GM10248 (cell line): ENCODE data around the gene PCDH9.

Experiments used
- CTCF ChIA-PET: fragments of 300-600 bp; sonication (Branson Sonifier 250); formaldehyde crosslinking; extraction: SDS; loops from one replicate; lab custom pipeline; 2021; ENCODE audit warnings: antibody characterized with exemption; lab: Yijun Ruan, JAX
- POLR2A ChIA-PET: fragments of 350-650 bp; sonication (Branson Sonifier 250); formaldehyde crosslinking; extraction: SDS; loops from one replicate; lab custom pipeline; 2020; ENCODE audit warnings: antibody characterized with exemption; lab: Yijun Ruan, JAX
- DNase-seq: peaks from one replicate; pipeline ENCODE4 v3.0.0; 2012; ENCODE audit errors: extremely low spot score
- TF ChIP-seq, protein P1 (sequence below): IDR thresholded peaks from 2 replicates; pipeline ENCODE4 v1.5.1; 2012; ENCODE audit warnings: mild to moderate bottlenecking, low read depth; ENCODE audit errors: extremely low read depth, missing control alignments, control extremely low read depth

The PCDH9 gene

DNA sequence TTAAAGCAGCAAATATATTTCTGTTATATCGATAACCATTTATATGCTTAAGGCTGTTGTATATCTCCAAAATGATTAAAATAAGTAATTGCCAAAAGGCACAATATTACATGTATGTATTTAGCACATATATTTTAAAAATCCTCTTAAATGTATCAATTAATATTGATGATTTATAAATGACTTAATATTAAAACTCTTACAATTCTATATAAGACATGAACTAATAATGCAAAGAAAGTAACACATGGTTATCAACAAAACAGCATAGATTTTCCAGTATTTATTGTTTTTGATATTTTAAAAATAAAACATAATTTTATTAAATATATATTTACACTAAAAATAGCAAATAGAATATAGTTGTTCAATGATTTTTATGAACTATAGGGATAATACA, 32.4 kb downstream of the PCDH9 start:
- CTCF ChIA-PET = interaction anchor here (1.2 kb wide), 1 partner anchor 9 kb away, joined by 3 read pairs; no protein-coding TSS in a partner anchor
- POLR2A ChIA-PET = no interaction called here
- TF ChIP-seq, protein P1, sequence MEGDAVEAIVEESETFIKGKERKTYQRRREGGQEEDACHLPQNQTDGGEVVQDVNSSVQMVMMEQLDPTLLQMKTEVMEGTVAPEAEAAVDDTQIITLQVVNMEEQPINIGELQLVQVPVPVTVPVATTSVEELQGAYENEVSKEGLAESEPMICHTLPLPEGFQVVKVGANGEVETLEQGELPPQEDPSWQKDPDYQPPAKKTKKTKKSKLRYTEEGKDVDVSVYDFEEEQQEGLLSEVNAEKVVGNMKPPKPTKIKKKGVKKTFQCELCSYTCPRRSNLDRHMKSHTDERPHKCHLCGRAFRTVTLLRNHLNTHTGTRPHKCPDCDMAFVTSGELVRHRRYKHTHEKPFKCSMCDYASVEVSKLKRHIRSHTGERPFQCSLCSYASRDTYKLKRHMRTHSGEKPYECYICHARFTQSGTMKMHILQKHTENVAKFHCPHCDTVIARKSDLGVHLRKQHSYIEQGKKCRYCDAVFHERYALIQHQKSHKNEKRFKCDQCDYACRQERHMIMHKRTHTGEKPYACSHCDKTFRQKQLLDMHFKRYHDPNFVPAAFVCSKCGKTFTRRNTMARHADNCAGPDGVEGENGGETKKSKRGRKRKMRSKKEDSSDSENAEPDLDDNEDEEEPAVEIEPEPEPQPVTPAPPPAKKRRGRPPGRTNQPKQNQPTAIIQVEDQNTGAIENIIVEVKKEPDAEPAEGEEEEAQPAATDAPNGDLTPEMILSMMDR = no peak
- no peak for DNase-seq

DNA sequence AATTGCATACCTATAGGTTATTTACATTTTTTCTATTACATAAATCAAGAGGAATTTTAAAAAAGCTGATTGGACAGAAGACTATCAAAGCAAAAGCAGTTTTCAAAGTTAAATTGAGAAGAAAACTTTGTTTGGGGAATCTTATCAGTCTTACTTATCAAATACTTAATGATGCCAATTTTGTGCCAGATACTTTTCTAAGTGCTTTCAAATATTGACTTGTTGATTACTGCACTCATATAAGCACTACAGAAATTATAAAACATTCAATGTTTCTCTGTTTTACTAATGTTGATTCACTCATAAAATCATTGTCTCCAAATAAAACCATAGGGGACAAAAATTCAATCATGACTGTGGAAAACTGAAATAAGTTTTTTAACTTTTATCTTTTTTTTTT, 36.2 kb downstream of the PCDH9 start:
- TF ChIP-seq, protein P1 = no peak
- DNase-seq = no peak
- ChIA-PET CTCF (interaction anchor here (0.7 kb wide), 1 partner anchor 14 kb away, joined by 3 read pairs; no protein-coding TSS in a partner anchor), POLR2A (no interaction called here)

DNA sequence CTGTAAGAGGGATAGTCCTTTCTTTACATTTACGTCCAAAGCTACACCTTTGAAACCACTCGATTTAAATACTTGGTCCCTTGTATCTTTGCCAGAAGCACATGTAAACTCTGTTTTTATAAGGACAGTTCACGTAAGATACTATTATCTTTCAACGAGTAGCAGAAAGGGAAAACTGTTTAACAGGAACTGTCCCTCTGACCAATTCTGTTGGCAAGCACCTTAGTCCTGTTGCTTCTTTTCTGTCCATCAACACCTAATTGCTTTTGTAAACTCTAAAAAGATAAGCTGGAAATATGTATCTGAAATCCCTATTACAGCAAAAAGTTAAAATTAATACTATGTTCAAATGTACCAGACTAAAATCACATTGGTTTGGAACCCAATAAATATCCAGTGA, 37.4 kb downstream of the PCDH9 start:
- DNase-seq = no peak
- TF ChIP-seq, protein P1 = no peak
- ChIA-PET POLR2A (no interaction called here), CTCF (interaction anchor here (0.8 kb wide), 1 partner anchor 15 kb away, joined by 3 read pairs; no protein-coding TSS in a partner anchor)

DNA sequence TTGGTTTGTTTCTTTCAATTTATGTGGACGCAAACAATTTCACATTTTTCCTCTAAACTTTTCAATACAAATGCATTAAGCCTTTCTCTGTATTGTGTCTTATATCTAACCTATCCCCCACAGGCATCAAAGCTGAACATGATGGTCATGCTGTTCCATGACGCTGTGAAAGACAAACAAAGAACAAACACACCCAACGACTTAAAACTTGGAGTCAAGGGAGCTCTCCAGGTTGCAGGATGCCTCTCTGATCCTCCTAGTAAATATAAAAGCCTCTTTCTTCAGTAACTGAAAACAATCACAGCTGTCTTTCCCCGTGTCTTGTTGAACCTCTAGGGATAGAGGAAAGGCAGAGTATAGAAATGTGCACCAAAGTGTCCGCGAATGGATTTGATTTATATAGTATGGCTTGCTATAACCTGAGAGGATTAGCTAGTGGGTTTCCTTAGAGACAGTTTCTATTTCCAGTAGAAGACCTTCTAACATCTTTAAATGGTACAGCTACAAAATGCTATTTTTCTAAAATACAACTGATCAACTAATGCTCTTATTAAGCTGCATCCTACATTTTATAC, 43.1 kb downstream of the PCDH9 start:
- POLR2A ChIA-PET = no interaction called here
- DNase-seq = no peak
- TF ChIP-seq, protein P1 = no peak
- CTCF ChIA-PET = interaction anchor here (1.2 kb wide), 1 partner anchor 18 kb away, joined by 3 read pairs; no protein-coding TSS in a partner anchor

DNA sequence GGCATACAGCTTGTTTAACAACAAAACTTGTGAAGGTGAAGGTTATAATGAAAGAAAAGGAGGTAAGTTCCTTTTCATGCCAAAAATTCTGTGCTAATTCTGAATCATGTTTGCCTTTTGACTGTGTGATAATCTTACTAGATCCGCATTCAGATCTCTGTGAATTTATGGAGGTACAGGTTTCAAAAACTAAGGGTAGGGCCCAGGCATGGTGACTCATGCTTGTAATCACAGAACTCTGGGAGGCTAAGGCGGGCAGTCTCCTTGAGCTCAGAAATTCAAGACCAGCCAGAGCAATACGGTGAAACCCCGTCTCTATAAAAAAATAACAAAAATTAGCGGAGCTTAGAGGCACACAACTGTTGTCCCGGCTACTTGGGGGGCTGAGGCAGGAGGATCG, 45.9 kb downstream of the PCDH9 start:
- DNase-seq = no peak
- CTCF ChIA-PET = no interaction called here
- TF ChIP-seq, protein P1 = no peak
- POLR2A ChIA-PET = no interaction called here

DNA sequence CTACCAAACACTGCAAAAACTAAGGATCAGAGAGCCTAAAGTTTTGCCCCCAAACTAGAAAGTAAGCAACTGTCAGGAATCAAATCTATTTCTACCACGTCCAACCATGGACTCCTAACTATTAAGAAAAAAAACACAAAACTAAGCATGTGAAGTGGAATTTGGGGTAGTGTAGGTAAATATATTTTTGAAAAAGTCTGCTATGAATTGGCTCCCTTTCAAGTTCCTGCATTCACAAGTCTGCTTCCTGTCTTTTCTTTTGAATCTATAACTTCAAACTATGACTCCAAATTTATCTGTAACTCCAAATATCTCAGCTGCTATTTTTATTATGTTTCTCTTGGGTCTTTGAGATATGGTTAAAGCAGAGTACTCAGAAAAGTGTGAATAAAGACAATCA, 47.0 kb downstream of the PCDH9 start:
- POLR2A ChIA-PET = no interaction called here

More for the DNA sequence above, 47.0 kb downstream of the PCDH9 start:
- CTCF ChIA-PET = no interaction called here
- DNase-seq = no peak
- TF ChIP-seq, protein P1 = no peak
